Tibial artery (tissue), 4 donors: ENCODE data around the gene TRAF5.

Source experiments
- DNase-seq, 2 donors: peaks; one replicate each; pipeline ENCODE4 v3.0.0-alpha.2; 2019
- H3K27ac ChIP-seq, 2 donors: fragments of 200-600 bp; sonication (generic) in 1 of 2; 1 replicate in 1 of 2; 2 replicates in 1 of 2; pipeline ENCODE4 v1.5.1; 2018 to 2019; ENCODE audit warnings: mild to moderate bottlenecking in 1 of 2
- H3K27me3 ChIP-seq, 2 donors: fragments of 200-600 bp; sonication (generic) in 1 of 2; one replicate each; pipeline versions ENCODE4 v1.5.1 to v1.6.0; 2016 to 2019
- H3K36me3 ChIP-seq, 3 donors: fragments of 200-600 bp; sonication (generic) in 2 of 3; one replicate each; pipeline ENCODE4 v1.5.1; 2016 to 2019; ENCODE audit warnings: mild to moderate bottlenecking in 2 of 3
- H3K4me1 ChIP-seq, 4 donors: fragments of 200-600 bp; sonication (generic) in 2 of 4; 1 replicate in 3 of 4; 2 replicates in 1 of 4; pipeline ENCODE4 v1.5.1; 2016 to 2019
- H3K4me3 ChIP-seq, 2 donors: fragments of 200-600 bp; sonication (generic) in 1 of 2; 1 replicate in 1 of 2; 2 replicates in 1 of 2; pipeline ENCODE4 v1.5.1; 2018 to 2019; ENCODE audit warnings: mild to moderate bottlenecking in 2 of 2
- H3K9me3 ChIP-seq, 3 donors: fragments of 200-600 bp; sonication (generic) in 1 of 3; one replicate each; pipeline ENCODE4 v1.5.1; 2016 to 2019
- intact Hi-C: fragments of 100-400 bp; cut with DNase I; formaldehyde crosslinking; loops from one replicate; pipeline ENCODE4 v1.15.0; 2023; ENCODE audit warnings: low total_unique reads
- TF ChIP-seq, protein P1 (sequence below), 2 experiments: fragments of 200-600 bp in 1 of 2; fragments of 450-650 bp in 1 of 2; IDR thresholded peaks; one replicate each; pipeline ENCODE4 v1.5.1; 2017 to 2019; ENCODE audit warnings: antibody characterized with exemption in 2 of 2, mild to moderate bottlenecking in 1 of 2, moderate library complexity in 1 of 2

TRAF5 gene

DNA sequence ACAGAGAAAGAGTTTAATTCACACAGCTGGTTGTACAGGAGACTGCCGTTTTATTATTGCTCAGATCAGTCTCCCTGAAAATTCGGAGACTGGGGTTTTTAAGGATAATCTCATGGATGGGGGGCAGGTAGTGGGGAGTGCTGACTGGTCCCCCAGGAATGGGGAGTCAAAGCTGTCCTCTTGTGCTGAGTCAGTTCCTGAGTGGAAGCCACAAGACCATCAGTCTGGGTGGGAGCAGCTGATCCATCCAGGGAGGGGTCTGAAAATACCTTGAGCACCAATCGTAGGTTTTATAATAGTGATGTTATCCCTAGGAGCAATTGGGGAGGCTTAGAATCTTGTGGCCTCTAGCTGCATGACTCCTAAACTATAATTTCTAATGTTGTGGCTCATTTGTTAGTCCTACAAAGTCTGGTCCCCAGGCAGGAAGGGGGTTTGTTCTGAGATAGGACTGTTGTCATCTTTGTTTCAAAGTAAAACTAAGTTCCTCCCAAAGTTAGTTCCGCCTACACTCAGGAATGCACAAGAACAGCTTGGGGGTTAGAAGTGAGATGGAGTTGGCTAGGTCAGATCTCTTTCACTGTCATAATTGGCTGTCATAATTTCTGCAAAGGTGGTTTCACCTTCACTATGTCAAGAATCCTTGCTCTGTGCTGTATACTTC is 50.3 kb downstream of the TRAF5 start:
- Histone ChIP-seq H3K9me3 (no peaks in the 10 kb centered on the region), H3K27ac (no peak overlapping the region), H3K4me1 (peaks cover 0 to 3% (median 0%) of the 10 kb centered on the region in 4 donors), H3K27me3 (no peaks in the 10 kb centered on the region), H3K4me3 (no peak overlapping the region), H3K36me3 (peaks cover 13 to 34% (median 27%) of the 10 kb centered on the region in 3 donors)
- no peak for DNase-seq
- intact Hi-C loops: no loop called here
- TF ChIP-seq, protein P1, sequence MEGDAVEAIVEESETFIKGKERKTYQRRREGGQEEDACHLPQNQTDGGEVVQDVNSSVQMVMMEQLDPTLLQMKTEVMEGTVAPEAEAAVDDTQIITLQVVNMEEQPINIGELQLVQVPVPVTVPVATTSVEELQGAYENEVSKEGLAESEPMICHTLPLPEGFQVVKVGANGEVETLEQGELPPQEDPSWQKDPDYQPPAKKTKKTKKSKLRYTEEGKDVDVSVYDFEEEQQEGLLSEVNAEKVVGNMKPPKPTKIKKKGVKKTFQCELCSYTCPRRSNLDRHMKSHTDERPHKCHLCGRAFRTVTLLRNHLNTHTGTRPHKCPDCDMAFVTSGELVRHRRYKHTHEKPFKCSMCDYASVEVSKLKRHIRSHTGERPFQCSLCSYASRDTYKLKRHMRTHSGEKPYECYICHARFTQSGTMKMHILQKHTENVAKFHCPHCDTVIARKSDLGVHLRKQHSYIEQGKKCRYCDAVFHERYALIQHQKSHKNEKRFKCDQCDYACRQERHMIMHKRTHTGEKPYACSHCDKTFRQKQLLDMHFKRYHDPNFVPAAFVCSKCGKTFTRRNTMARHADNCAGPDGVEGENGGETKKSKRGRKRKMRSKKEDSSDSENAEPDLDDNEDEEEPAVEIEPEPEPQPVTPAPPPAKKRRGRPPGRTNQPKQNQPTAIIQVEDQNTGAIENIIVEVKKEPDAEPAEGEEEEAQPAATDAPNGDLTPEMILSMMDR (IDR thresholded peaks at IDR 0.05): no peak

DNA sequence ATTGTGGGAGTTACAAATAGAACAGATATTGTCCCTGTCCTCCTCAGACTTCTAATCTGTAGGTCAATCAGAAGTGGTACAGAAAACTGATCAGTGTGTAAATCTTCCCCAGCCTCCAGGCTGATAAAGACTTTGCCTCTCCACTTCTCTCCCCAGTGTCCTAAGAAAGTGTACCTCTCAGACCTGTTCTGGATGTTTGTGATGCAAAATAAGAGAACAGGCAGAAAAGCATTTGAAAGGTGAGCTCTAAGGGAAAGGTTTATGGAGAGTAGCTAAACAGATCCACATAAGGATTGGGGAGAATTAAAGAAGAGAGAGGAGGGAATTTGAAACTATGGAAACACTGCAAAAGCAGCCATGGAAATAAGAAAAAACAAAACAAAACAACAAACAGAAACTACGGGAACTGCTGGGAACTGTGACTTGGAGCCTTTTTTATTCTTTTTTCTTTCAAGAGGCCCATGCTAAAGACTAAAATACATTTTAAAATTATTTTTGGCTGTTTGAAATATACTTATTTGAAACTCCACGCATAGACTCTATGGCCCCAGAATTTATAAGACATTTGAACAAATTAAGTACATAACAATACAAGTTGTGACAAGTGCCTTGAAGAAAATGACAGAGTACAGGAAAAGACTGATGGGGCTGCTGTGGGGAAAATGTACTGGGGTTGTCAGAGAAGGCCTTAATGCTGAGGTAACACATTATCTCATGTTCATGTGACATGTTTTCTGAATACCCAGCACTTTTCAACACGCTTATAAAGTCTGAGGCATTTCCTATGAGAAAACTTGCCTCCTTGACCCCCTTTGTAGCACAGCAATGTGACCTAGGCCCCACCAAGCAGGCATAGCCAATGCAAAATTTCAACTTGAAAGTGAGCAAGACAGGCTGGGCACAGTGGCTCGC is 51.2 kb downstream of the TRAF5 start:
- TF ChIP-seq, protein P1 (IDR thresholded peaks at IDR 0.05): no peak
- Histone ChIP-seq H3K9me3 (no peaks in the 10 kb centered on the region), H3K36me3 (peaks cover 8 to 26% (median 19%) of the 10 kb centered on the region in 3 donors), H3K4me3 (no peak overlapping the region), H3K4me1 (peaks cover 0 to 5% (median 0%) of the 10 kb centered on the region in 4 donors), H3K27ac (no peak overlapping the region), H3K27me3 (no peaks in the 10 kb centered on the region)
- intact Hi-C loops: no loop called here
- no peak for DNase-seq

DNA sequence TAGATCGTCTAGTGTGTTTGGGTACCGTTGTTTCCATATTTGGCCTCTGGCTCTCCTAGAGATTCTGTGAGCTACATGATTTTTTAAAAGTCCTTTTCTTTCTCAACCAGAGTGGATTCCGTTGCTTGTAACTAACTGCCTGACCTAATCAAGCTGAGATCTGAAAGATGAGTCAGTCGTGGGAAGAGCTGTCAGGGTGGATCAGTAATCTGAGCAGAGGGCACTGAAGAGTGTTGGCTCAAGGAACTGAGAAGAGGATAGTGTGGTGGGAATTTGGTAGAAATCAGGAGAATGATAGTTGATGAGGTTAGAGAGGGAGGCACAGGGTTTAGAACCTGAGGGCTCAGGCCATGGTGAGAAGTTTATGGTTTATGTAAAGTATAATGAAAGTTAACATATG is 52.2 kb downstream of the TRAF5 start:
- TF ChIP-seq, protein P1 (IDR thresholded peaks at IDR 0.05): no peak
- no peaks in the 10 kb centered on the region for H3K9me3 ChIP-seq
- H3K36me3 ChIP-seq: peaks cover 5 to 21% (median 15%) of the 10 kb centered on the region in 3 donors
- intact Hi-C loops: no loop called here
- H3K4me3 ChIP-seq: no peak overlapping the region
- H3K27ac ChIP-seq: no peak overlapping the region
- no peak for DNase-seq
- no peaks in the 10 kb centered on the region for H3K27me3 ChIP-seq
- H3K4me1 ChIP-seq: peaks cover 0 to 5% (median 2%) of the 10 kb centered on the region in 4 donors

DNA sequence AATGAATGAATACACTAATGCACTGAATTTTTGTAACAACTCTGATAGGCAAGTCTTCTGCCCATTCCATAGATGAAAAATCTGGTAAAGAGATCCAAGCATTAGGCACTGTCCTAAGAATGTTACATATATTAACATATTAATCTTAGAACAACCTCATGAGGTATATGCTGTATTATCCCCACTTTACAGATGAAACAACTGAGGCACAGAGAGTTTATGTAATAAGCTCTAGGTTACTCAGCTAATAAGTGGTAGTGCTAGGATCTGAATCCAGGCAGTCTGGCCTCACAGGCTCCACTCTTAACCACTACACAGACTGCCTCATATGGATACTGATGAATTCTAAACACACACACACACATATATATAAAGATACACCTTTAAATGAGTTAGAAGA is 52.8 kb downstream of the TRAF5 start:
- Histone ChIP-seq H3K4me1 (peaks cover 0 to 5% (median 2%) of the 10 kb centered on the region in 4 donors), H3K9me3 (no peaks in the 10 kb centered on the region), H3K27me3 (no peaks in the 10 kb centered on the region), H3K36me3 (peaks cover 0 to 15% (median 9%) of the 10 kb centered on the region in 3 donors), H3K4me3 (no peak overlapping the region), H3K27ac (no peak overlapping the region)
- intact Hi-C loops: no loop called here
- DNase-seq: no peak
- TF ChIP-seq, protein P1 (IDR thresholded peaks at IDR 0.05): no peak

DNA sequence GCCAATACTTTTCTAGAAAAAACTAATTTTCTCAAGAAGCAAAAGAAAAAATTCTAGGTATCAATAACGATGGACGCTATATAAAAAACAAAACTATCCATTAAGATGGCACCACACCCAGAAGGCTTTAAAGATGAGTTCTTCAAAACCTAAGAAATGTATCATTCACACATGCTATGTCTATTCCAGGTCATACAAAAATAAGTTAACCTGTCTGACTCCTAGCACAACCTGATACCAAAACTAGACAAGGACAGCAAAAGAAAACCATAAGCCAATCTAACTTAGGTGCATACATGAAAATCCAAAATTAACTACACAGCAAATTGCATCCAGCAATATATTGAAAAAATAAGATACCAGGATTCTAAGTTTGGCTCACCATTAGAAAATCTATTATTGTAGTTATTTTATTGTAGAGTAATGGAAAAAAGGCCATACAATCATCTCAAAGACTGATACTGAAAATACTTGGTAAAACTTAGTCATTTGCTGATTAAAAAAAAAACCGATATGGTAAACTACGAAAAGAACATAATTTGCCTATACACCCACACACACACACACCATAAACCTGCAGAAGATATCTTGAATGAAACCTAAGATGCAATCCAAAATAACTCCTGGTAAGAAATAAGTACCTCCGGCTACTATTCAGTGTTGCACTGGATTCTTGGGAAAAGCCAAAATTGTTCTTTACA is 55.0 kb downstream of the TRAF5 start:
- Histone ChIP-seq H3K4me3 (peak overlapping the region; percentile 66 to 79), H3K9me3 (no peaks in the 10 kb centered on the region), H3K4me1 (peaks cover 0 to 5% (median 2%) of the 10 kb centered on the region in 4 donors), H3K27ac (no peak overlapping the region), H3K36me3 (no peaks in the 10 kb centered on the region), H3K27me3 (no peaks in the 10 kb centered on the region)
- intact Hi-C loops: loop anchor here (10.0 kb wide), 1 partner anchor 127 kb away; the partner anchor contains the start of gene RCOR3
- TF ChIP-seq, protein P1 (IDR thresholded peaks at IDR 0.05): no peak
- no peak for DNase-seq
